HFFc6 (cell line): ENCODE data around the gene SSBP3. TPM values are rescaled to one million over a fixed set of nuclear protein-coding genes. Genes with fewer than 3 reads are reported as not detected.
A peak's percentile ranks its signal among the peaks of the same experiment; 100 is the strongest.

Experiments used
- DNase-seq: peaks from one replicate; pipeline ENCODE4 v3.0.0-alpha.2; 2018
- H3K27ac Mint-ChIP-seq: 2 replicates; pipeline ENCODE4 v1.8.0; 2020; ENCODE audit warnings: mild to moderate bottlenecking, mixed read lengths
- H3K27me3 Mint-ChIP-seq: 2 replicates; pipeline ENCODE4 v1.8.0; 2021; ENCODE audit warnings: mild to moderate bottlenecking, moderate library complexity, mixed read lengths; ENCODE audit not compliant: insufficient read depth
- H3K36me3 Mint-ChIP-seq: 2 replicates; pipeline ENCODE4 v1.8.0; 2021; ENCODE audit warnings: low read depth, mixed read lengths
- H3K4me1 Mint-ChIP-seq: 2 replicates; pipeline ENCODE4 v1.8.0; 2020; ENCODE audit warnings: low read depth, mixed read lengths
- H3K4me3 Mint-ChIP-seq: 2 replicates; pipeline ENCODE4 v1.8.0; 2020; ENCODE audit warnings: mild to moderate bottlenecking, moderate library complexity, mixed read lengths
- H3K9me3 Mint-ChIP-seq: 2 replicates; pipeline ENCODE4 v1.8.0; 2020; ENCODE audit warnings: mild to moderate bottlenecking, mixed read lengths
- CTCF ChIP-seq: fragments of 200-600 bp; sonication (generic); IDR thresholded peaks from 2 replicates; pipeline ENCODE4 v1.5.0; 2021; ENCODE audit warnings: antibody characterized with exemption, mild to moderate bottlenecking
- total RNA-seq, 6 experiments: library from RNA; stranded (reverse); fragmentation: NEBNext Ultra II Directional; extraction: Animal tissue kit (Norgen Biotek cat#: 25700); gene quantifications; 2 replicates in 1 of 6; 3 replicates in 5 of 6; pipeline ENCODE4 v1.2.3, GENCODE V29; 2021

The SSBP3 gene
- total RNA-seq, 6 experiments from 2014 or later: 42.3 to 72.2 (median 58.1) TPM

GRCh38 chr1:54415991-54416390 is 9.8 kb upstream of the SSBP3 start:
- Mint-ChIP-seq H3K4me3 (no peak overlapping the region), H3K27me3 (peaks cover 16% of the 10 kb centered on the region), H3K4me1 (peaks cover 16% of the 10 kb centered on the region), H3K36me3 (no peaks in the 10 kb centered on the region), H3K27ac (no peak overlapping the region), H3K9me3 (no peaks in the 10 kb centered on the region)
- no peak for TF ChIP-seq CTCF
- no peak for DNase-seq

GRCh38 chr1:54415533-54415932 is 9.3 kb upstream of the SSBP3 start:
- no peaks in the 10 kb centered on the region for H3K9me3 Mint-ChIP-seq
- H3K4me3 Mint-ChIP-seq: no peak overlapping the region
- H3K4me1 Mint-ChIP-seq: peaks cover 12% of the 10 kb centered on the region
- no peak for DNase-seq
- no peak for TF ChIP-seq CTCF
- H3K27ac Mint-ChIP-seq: no peak overlapping the region
- H3K27me3 Mint-ChIP-seq: peaks cover 13% of the 10 kb centered on the region
- H3K36me3 Mint-ChIP-seq: no peaks in the 10 kb centered on the region

- Mint-ChIP-seq H3K27me3 (peaks cover 12% of the 10 kb centered on the region), H3K4me3 (no peak overlapping the region), H3K9me3 (no peaks in the 10 kb centered on the region), H3K36me3 (no peaks in the 10 kb centered on the region), H3K27ac (peak overlapping the region; percentile 88), H3K4me1 (peaks cover 24% of the 10 kb centered on the region)
- no peak for TF ChIP-seq CTCF
- DNase-seq: no peak
Measured at GRCh38 chr1:54413732-54414131, 7.5 kb upstream of the SSBP3 start.

- Mint-ChIP-seq H3K9me3 (no peaks in the 10 kb centered on the region), H3K27me3 (peaks cover 12% of the 10 kb centered on the region), H3K4me3 (peak overlapping the region; percentile 57), H3K27ac (peak overlapping the region; percentile 88), H3K4me1 (peaks cover 29% of the 10 kb centered on the region), H3K36me3 (no peaks in the 10 kb centered on the region)
- peak; percentile 54 for DNase-seq
- TF ChIP-seq CTCF: no peak
Measured at GRCh38 chr1:54413295-54413694, 7.1 kb upstream of the SSBP3 start.

DNA sequence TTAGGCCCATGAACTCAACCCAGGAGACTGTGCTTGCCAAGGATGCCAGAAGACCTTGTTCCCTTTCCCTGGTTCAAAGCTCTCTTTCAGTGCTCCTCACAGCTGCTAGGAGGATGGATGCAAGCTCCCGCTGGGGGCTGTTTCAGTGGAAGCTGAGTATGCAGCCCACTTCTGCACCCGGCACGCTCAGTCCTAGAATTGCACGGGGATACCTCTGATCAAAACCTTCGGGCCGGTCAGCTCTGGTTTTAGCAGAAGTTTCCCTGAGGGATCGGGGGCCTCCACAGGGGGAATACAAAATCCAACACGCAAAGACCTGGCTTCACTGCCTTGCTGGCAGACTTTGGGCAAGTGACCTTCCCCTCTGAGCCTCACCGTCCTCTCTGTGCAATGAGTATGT is 4.2 kb upstream of the SSBP3 start:
- DNase-seq: no peak
- no peaks in the 10 kb centered on the region for H3K36me3 Mint-ChIP-seq
- TF ChIP-seq CTCF: no peak
- H3K4me1 Mint-ChIP-seq: peaks cover 40% of the 10 kb centered on the region
- no peak overlapping the region for H3K27ac Mint-ChIP-seq
- H3K27me3 Mint-ChIP-seq: no peaks in the 10 kb centered on the region; the same call in 1 of the 2 replicates
- no peak overlapping the region for H3K4me3 Mint-ChIP-seq
- no peaks in the 10 kb centered on the region for H3K9me3 Mint-ChIP-seq
